GM20000 (cell line): ENCODE data around the gene DXO.

Source experiments
- DNase-seq: peaks from one replicate; pipeline ENCODE4 v3.0.0; 2012; ENCODE audit warnings: low spot score
- CTCF ChIP-seq: IDR thresholded peaks from 2 replicates; pipeline ENCODE4 v1.5.1; 2012; ENCODE audit warnings: mild to moderate bottlenecking, control low read depth; ENCODE audit errors: extremely low read depth, missing control alignments

Gene DXO

GRCh38 chr6:31954511-31954910 is 17.4 kb downstream of the DXO start:
- no peak for DNase-seq
- no peak for TF ChIP-seq CTCF

- DNase-seq: no peak
- TF ChIP-seq CTCF: no peak
Observed at GRCh38 chr6:31952890-31953289, 19.0 kb downstream of the DXO start.

- peak; percentile 47 for TF ChIP-seq CTCF
- DNase-seq: peak; percentile 47
Observed at GRCh38 chr6:31952140-31952805, 19.7 kb downstream of the DXO start.

- TF ChIP-seq CTCF: no peak
- no peak for DNase-seq
Observed at GRCh38 chr6:31949926-31950548, 21.9 kb downstream of the DXO start.

GRCh38 chr6:31948753-31949413 is 23.1 kb downstream of the DXO start:
- no peak for TF ChIP-seq CTCF
- no peak for DNase-seq

GRCh38 chr6:31948306-31948705 is 23.6 kb downstream of the DXO start:
- no peak for TF ChIP-seq CTCF
- DNase-seq: no peak

GRCh38 chr6:31947864-31948263 is 24.1 kb downstream of the DXO start:
- DNase-seq: no peak
- TF ChIP-seq CTCF: no peak
